ENCODE measurements around the gene ATG16L2. TPM values are rescaled to one million over a fixed set of nuclear protein-coding genes. Genes with fewer than 3 reads are reported as not detected.

Gene ATG16L2
- total and polyA plus RNA-seq, 8 donors: 41.5 to 87.3 (median 50.3) TPM

GRCh38 chr11:72828081-72828567, 13.9 kb downstream of the ATG16L2 start:
- Histone ChIP-seq H3K27ac (peak overlapping the region in 1 of 2 donors; percentile 77), H3K36me3 (peaks cover 0 to 87% of the 10 kb centered on the region in 2 donors), H3K27me3 (no peaks in the 10 kb centered on the region), H3K4me1 (peaks cover 0 to 45% of the 10 kb centered on the region in 2 donors), H3K9me3 (no peaks in the 10 kb centered on the region), H3K4me3 (no peak overlapping the region)
- TF ChIP-seq CTCF (IDR thresholded peaks at IDR 0.05): no peak
- DNase-seq (peak in 1 of 4 donors; percentile 82), ATAC-seq (peak; percentile 8)
- intact Hi-C loops (cut with DNase I): no loop called here

- H3K4me3 ChIP-seq: no peak overlapping the region
- no peaks in the 10 kb centered on the region for H3K9me3 ChIP-seq
- no peak for TF ChIP-seq CTCF (IDR thresholded peaks at IDR 0.05)
- DNase-seq (no peak), ATAC-seq (no peak)
- H3K36me3 ChIP-seq: peaks cover 0 to 82% of the 10 kb centered on the region in 2 donors
- peaks cover 2 to 51% of the 10 kb centered on the region in 2 donors for H3K4me1 ChIP-seq
- intact Hi-C loops (cut with DNase I): no loop called here
- H3K27ac ChIP-seq: peak overlapping the region in 1 of 2 donors; percentile 77
- no peaks in the 10 kb centered on the region for H3K27me3 ChIP-seq
Observed at GRCh38 chr11:72828692-72829101, 14.5 kb downstream of the ATG16L2 start.

- DNase-seq (no peak), ATAC-seq (no peak)
- peaks cover 2 to 54% of the 10 kb centered on the region in 2 donors for H3K4me1 ChIP-seq
- H3K36me3 ChIP-seq: peaks cover 0 to 77% of the 10 kb centered on the region in 2 donors
- H3K27ac ChIP-seq: peak overlapping the region in 1 of 2 donors; percentile 77
- no peak overlapping the region for H3K4me3 ChIP-seq
- H3K27me3 ChIP-seq: no peaks in the 10 kb centered on the region
- TF ChIP-seq CTCF (IDR thresholded peaks at IDR 0.05): no peak
- intact Hi-C loops (cut with DNase I): no loop called here
- no peaks in the 10 kb centered on the region for H3K9me3 ChIP-seq
Observed at GRCh38 chr11:72829178-72829577, 15.0 kb downstream of the ATG16L2 start.

DNA sequence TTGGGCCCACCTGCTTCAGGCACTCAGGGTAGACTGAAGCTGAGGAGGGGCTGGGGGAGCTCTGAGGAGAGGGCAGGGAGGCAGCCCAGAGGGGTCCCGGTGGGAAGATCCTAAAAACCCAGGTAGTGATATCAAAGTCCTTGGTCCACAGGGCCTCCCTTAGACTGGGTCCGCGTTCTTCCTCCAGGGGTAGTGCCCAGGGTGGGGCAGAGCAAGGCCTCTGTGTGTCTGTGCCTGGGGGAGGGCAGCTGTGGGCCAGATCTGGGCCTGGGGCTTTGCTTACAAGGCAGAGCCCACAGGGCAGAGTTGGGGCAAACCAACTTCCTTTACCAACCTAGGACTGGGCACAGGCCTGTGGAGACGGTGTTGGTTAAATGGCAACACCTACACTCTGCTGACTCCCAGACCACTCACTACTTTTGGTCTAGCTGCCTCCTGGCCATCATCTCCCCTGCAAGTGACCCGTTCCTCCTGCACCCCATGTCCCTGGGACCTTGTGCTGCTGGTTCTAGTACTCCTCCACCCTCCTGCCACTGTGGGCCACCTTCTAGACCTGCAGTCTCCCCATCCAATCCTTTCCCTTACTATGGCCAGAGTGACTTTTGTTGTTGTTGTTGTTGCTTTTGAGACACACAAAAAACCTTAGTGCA, 15.8 kb downstream of the ATG16L2 start:
- Histone ChIP-seq H3K27me3 (no peaks in the 10 kb centered on the region), H3K9me3 (no peaks in the 10 kb centered on the region)
- ATAC-seq: no peak

More for the DNA sequence above, 15.8 kb downstream of the ATG16L2 start:
- intact Hi-C loops (cut with DNase I): loop anchor here (5.0 to 10.0 kb wide), 2 partner anchors 345 to 347 kb away; no protein-coding TSS in a partner anchor
- no peak overlapping the region for H3K4me3 ChIP-seq
- H3K36me3 ChIP-seq: peaks cover 0 to 69% of the 10 kb centered on the region in 2 donors
- H3K4me1 ChIP-seq: peaks cover 2 to 62% of the 10 kb centered on the region in 2 donors
- no peak for TF ChIP-seq CTCF (IDR thresholded peaks at IDR 0.05)
- H3K27ac ChIP-seq: peak overlapping the region in 1 of 2 donors; percentile 77
- DNase-seq: no peak

Measured in left lung (tissue), 10 donors.